GM23248 (cell line): ENCODE results near the gene FNTB. TPM values are rescaled to one million over a fixed set of nuclear protein-coding genes. Genes with fewer than 3 reads are reported as not detected.

Experiments used
- DNase-seq: peaks from one replicate; pipeline ENCODE4 v3.0.0-alpha.2; 2015
- H2AFZ ChIP-seq: fragments of 200-600 bp; sonication (generic); 2 replicates; pipeline ENCODE4 v1.6.1; 2016; ENCODE audit warnings: antibody characterized with exemption
- H3F3A ChIP-seq: fragments of 200-600 bp; sonication (generic); 2 replicates; pipeline ENCODE4 v1.6.1; 2016; ENCODE audit warnings: mild to moderate bottlenecking, antibody characterized with exemption, mixed run types; ENCODE audit not compliant: insufficient read depth
- H3K27ac ChIP-seq: fragments of 200-600 bp; sonication (generic); 2 replicates; pipeline ENCODE4 v1.5.1; 2016; ENCODE audit warnings: mild to moderate bottlenecking
- H3K27me3 ChIP-seq: fragments of 200-600 bp; sonication (generic); replicated peaks from 2 replicates; pipeline ENCODE4 v1.6.1; 2016; ENCODE audit warnings: mild to moderate bottlenecking; ENCODE audit not compliant: insufficient read depth
- H3K36me3 ChIP-seq: fragments of 200-600 bp; sonication (generic); 2 replicates; pipeline ENCODE4 v1.6.1; 2016; ENCODE audit warnings: low read depth, mild to moderate bottlenecking
- H3K4me1 ChIP-seq: fragments of 200-600 bp; sonication (generic); 2 replicates; pipeline ENCODE4 v1.6.1; 2016; ENCODE audit warnings: mild to moderate bottlenecking; ENCODE audit not compliant: insufficient read depth
- H3K4me2 ChIP-seq: fragments of 200-600 bp; sonication (generic); one replicate; pipeline ENCODE4 v1.6.1; 2016; ENCODE audit warnings: mild to moderate bottlenecking; ENCODE audit not compliant: unreplicated experiment
- H3K4me3 ChIP-seq: fragments of 200-600 bp; sonication (generic); 2 replicates; pipeline ENCODE4 v1.5.1; 2016; ENCODE audit warnings: mild to moderate bottlenecking
- H3K79me2 ChIP-seq: fragments of 200-600 bp; sonication (generic); 2 replicates; pipeline ENCODE4 v1.6.1; 2016; ENCODE audit warnings: mild to moderate bottlenecking; ENCODE audit not compliant: insufficient read depth
- H3K9ac ChIP-seq: fragments of 200-600 bp; sonication (generic); 2 replicates; pipeline ENCODE4 v1.6.1; 2016; ENCODE audit warnings: mild to moderate bottlenecking
- H3K9me2 ChIP-seq: fragments of 200-600 bp; sonication (generic); 2 replicates; pipeline ENCODE4 v1.6.1; 2016; ENCODE audit warnings: mixed run types, mild to moderate bottlenecking, moderate library complexity; ENCODE audit not compliant: insufficient read depth
- H3K9me3 ChIP-seq: fragments of 200-600 bp; sonication (generic); one replicate; pipeline ENCODE4 v1.6.1; 2017; ENCODE audit warnings: low read depth
- H4K20me1 ChIP-seq: fragments of 200-600 bp; sonication (generic); 2 replicates; pipeline ENCODE4 v1.6.0; 2016; ENCODE audit not compliant: insufficient read depth
- EZH2 ChIP-seq: fragments of 200-600 bp; sonication (generic); IDR thresholded peaks from 2 replicates; pipeline ENCODE4 v1.6.1; 2018; ENCODE audit warnings: antibody characterized with exemption, mild to moderate bottlenecking; ENCODE audit not compliant: insufficient read depth, poor library complexity, severe bottlenecking
- EZH2phosphoT487 ChIP-seq: fragments of 200-600 bp; sonication (generic); IDR thresholded peaks from 2 replicates; pipeline ENCODE4 v1.6.1; 2018; ENCODE audit warnings: antibody characterized with exemption, moderate library complexity, mild to moderate bottlenecking, low read depth; ENCODE audit not compliant: insufficient read depth
- WGBS, 2 experiments: methylation state at CpG; one replicate each; pipeline ENCODE4 v1.1.6; 2015 to 2017; ENCODE audit warnings: low lambda C conversion rate in 2 of 2, low coverage in 1 of 2; ENCODE audit errors: missing lambda C conversion rate in 2 of 2; 5-methylcytosine and 5-hydroxymethylcytosine counted together
- in situ Hi-C: fragments of 300-500 bp; cut with MboI; formaldehyde crosslinking; loops from 2 replicates; pipeline ENCODE4 v1.15.0; 2020
- polyA plus RNA-seq: library from polyadenylated mRNA; unstranded; fragments of >200 nt; fragmentation: Nextera tagmentation; extraction: Ambion mirVana; gene quantifications from 2 replicates; pipeline ENCODE4 v1.2.1, GENCODE V29; 2016
- total RNA-seq: library from RNA; depleted of rRNA; stranded (reverse); fragments of >200 nt; shearing (Covaris generic); gene quantifications from 2 replicates; pipeline ENCODE4 v1.2.3, GENCODE V29; 2014

FNTB gene
- total and polyA plus RNA-seq, 2 experiments from 2014 or later = 15.5 to 19.5 TPM

- no peak for TF ChIP-seq EZH2
- TF ChIP-seq EZH2phosphoT487 = no peak
- no peaks in the 10 kb centered on the region for H3K9me2 ChIP-seq
- peak overlapping the region; percentile 94 for H3K9ac ChIP-seq
- peak overlapping the region; percentile 57 for H2AFZ ChIP-seq
- no peaks in the 10 kb centered on the region for H3K27me3 ChIP-seq
- no peaks in the 10 kb centered on the region for H3K9me3 ChIP-seq
- WGBS, 2 experiments = 11 to 15% methylated on average over 6 of the region's 6 CpGs
- H3K27ac ChIP-seq = peak overlapping the region; percentile 29; the same call in 1 of the 2 replicates
- H3K4me3 ChIP-seq = peak overlapping the region; percentile 86
- H3K79me2 ChIP-seq = peaks cover 63% of the 10 kb centered on the region
- H3K4me2 ChIP-seq = peak overlapping the region; percentile 92
- peaks cover 10% of the 10 kb centered on the region; the same call in 1 of the 2 replicates for H3K36me3 ChIP-seq
- H4K20me1 ChIP-seq = no peaks in the 10 kb centered on the region
- H3F3A ChIP-seq = peaks cover 17% of the 10 kb centered on the region
- in situ Hi-C loops = no loop called here
- peaks cover 33% of the 10 kb centered on the region for H3K4me1 ChIP-seq
- peak; percentile 47 for DNase-seq
These were observed 114.3 kb downstream of the FNTB start for GRCh38 chr14:65100922-65101541.

GRCh38 chr14:65101631-65102440, 115.1 kb downstream of the FNTB start:
- peak; percentile 41 for DNase-seq
- Histone ChIP-seq H3K4me1 (peaks cover 25% of the 10 kb centered on the region), H3K79me2 (peaks cover 55% of the 10 kb centered on the region), H3K36me3 (peaks cover 10% of the 10 kb centered on the region; the same call in 1 of the 2 replicates), H3K9me3 (no peaks in the 10 kb centered on the region), H3F3A (peaks cover 9% of the 10 kb centered on the region), H3K9ac (peak overlapping the region; percentile 94), H3K4me2 (peak overlapping the region; percentile 92), H4K20me1 (no peaks in the 10 kb centered on the region), H2AFZ (peak overlapping the region; percentile 71), H3K4me3 (peak overlapping the region; percentile 86), H3K27ac (peak overlapping the region; percentile 84), H3K9me2 (no peaks in the 10 kb centered on the region), H3K27me3 (no peaks in the 10 kb centered on the region)
- 0 to 2% methylated on average over 10 to 49 of the region's 66 CpGs for WGBS, 2 experiments
- in situ Hi-C loops = no loop called here
- TF ChIP-seq EZH2 (no peak), EZH2phosphoT487 (no peak)

DNA sequence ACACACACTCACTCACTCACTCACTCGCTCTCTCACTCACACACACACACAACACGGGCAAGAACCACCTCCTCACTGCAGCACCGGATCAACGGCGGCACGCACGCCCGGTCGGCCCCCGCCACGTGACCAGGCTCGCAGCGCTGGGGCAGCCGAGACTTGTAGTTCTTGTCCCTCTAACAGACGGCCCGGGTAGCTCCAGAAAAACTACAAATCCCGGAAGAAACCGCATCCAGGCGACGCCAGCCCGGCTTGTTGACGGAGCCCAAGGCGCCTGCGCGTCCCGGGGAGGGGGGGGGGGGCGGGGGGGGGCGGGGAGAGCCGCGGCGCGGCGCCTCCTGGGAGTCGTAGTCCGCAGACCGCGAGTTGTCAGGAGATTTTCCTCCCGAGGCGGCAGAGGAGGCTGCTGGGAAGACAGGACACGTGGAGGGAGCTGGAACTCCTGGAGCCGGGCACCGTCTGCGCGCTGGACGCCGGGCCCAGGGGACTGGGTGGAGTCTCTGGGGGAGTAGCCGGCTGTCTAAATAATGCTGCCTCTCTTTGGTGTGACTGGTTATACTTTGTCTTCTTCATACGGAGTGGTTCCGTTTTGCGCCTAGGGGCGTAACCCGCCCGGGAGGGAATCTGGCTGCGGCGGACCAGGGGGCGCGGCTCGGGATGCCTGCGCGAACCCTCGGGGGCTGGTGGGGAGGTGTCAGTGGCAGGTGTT, 115.9 kb downstream of the FNTB start, which contains the start of gene MAX:
Gene MAX (minus strand): TSS at position 77 of the 709 bp plus-strand sequence. CDS start 178 bp downstream, outside the sequence.
- peak within 1 kb of the TSS; percentile 84 for H3K27ac ChIP-seq
- H3K79me2 ChIP-seq = peaks cover 47% of the 10 kb centered on the region
- peak; percentile 99 for DNase-seq
- H3K9ac ChIP-seq = peak within 1 kb of the TSS; percentile 94
- H3K4me1 ChIP-seq = peaks cover 24% of the 10 kb centered on the region
- peaks cover 1% of the 10 kb centered on the region; the same call in 1 of the 2 replicates for H3F3A ChIP-seq
- no peaks in the 10 kb centered on the region for H3K9me3 ChIP-seq
- H4K20me1 ChIP-seq = no peaks in the 10 kb centered on the region
- peak within 1 kb of the TSS; percentile 89 for H3K4me3 ChIP-seq
- no peak for TF ChIP-seq EZH2
- no peak for TF ChIP-seq EZH2phosphoT487
- peak within 1 kb of the TSS; percentile 99 for H2AFZ ChIP-seq
- peaks cover 8% of the 10 kb centered on the region; the same call in 1 of the 2 replicates for H3K36me3 ChIP-seq
- in situ Hi-C loops = no loop called here
- no peaks in the 10 kb centered on the region for H3K9me2 ChIP-seq
- peak within 1 kb of the TSS; percentile 92 for H3K4me2 ChIP-seq
- 1 to 3% methylated on average over 25 to 56 of the region's 61 CpGs for WGBS, 2 experiments
- no peaks in the 10 kb centered on the region for H3K27me3 ChIP-seq
